Ovary (tissue), 9 donors: Measurements from ENCODE around the gene LMX1B. TPM values are rescaled to one million over a fixed set of nuclear protein-coding genes. Genes with fewer than 3 reads are reported as not detected.

Experiments used
- DNase-seq, 5 donors: peaks; one replicate each; pipeline ENCODE4 v3.0.0-alpha.2; 2019 to 2020
- H3K27ac ChIP-seq, 2 donors: fragments of 200-600 bp; one replicate each; pipeline versions ENCODE4 v1.5.1 to v1.8.0; 2019 to 2022
- H3K27me3 ChIP-seq: fragments of 200-600 bp; one replicate; pipeline ENCODE4 v1.8.0; 2022
- H3K36me3 ChIP-seq: fragments of 200-600 bp; sonication (generic); one replicate; pipeline ENCODE4 v1.5.1; 2019
- H3K4me1 ChIP-seq: one replicate; pipeline ENCODE4 v1.8.1; 2013; ENCODE audit warnings: mild to moderate bottlenecking, moderate library complexity; ENCODE audit not compliant: insufficient read depth
- H3K4me3 ChIP-seq: fragments of 200-600 bp; sonication (generic); one replicate; pipeline ENCODE4 v1.5.1; 2017
- H3K9me3 ChIP-seq, 2 donors: fragments of 200-600 bp in 1 of 2; sonication (generic) in 1 of 2; one replicate each; pipeline versions ENCODE4 v1.5.1 to v1.8.1; 2013 to 2019; ENCODE audit warnings: mild to moderate bottlenecking in 1 of 2, moderate library complexity in 1 of 2
- EP300 ChIP-seq: sonication (generic); formaldehyde crosslinking; IDR thresholded peaks from one replicate; pipeline ENCODE4 v1.6.1; 2017; ENCODE audit warnings: antibody characterized with exemption
- POLR2A ChIP-seq: fragments of 450-650 bp; IDR thresholded peaks from one replicate; pipeline ENCODE4 v1.6.1; 2017; ENCODE audit warnings: antibody characterized with exemption, mild to moderate bottlenecking, moderate library complexity
- WGBS, 3 donors: extraction: QIAGEN DNeasy Blood & Tissue Kit in 1 of 3; methylation state at CpG; one replicate each; pipeline versions ENCODE4 v1.1.5 to v1.1.7; 2013 to 2017; 5-methylcytosine and 5-hydroxymethylcytosine counted together
- intact Hi-C, 4 donors: fragments of 100-400 bp; cut with DNase I; formaldehyde crosslinking; loops; one replicate each; pipeline versions ENCODE4 v1.11.0 to v1.15.1; 2022 to 2023
- polyA plus RNA-seq, 2 donors: library from polyadenylated mRNA; stranded (reverse); fragments of 200-250 nt in 1 of 2; fragments of 350-450 nt in 1 of 2; fragmentation: Illumina TruSeq in 1 of 2; extraction: RNeasy Lipid Tissue Mini Kit (QIAGEN cat#74804) in 1 of 2; gene quantifications; one replicate each; pipeline ENCODE4 v1.2.3, GENCODE V29; 2013 to 2014
- total RNA-seq, 7 donors: library from RNA; depleted of rRNA in 2 of 7; stranded (reverse); fragments of >200 nt in 2 of 7; fragmentation: NEBNext Ultra II Directional in 3 of 7; extraction: Animal tissue kit (Norgen Biotek cat#: 25700) in 3 of 7; gene quantifications; one replicate each; pipeline versions ENCODE4 v1.1.0 to v1.2.4, GENCODE V29; 2016 to 2023
- TF ChIP-seq, protein P1 (sequence below), 3 donors: fragments of 450-650 bp in 2 of 3; fragments of 200-600 bp in 1 of 3; IDR thresholded peaks; one replicate each; pipeline versions ENCODE4 v1.5.1 to v1.8.0; 2016 to 2022; ENCODE audit warnings: antibody characterized with exemption in 3 of 3, mild to moderate bottlenecking in 1 of 3
- donor health status: DM: no; HTN: no; CAD: no; lungs with moderate emphysema.
- donor health status: DM: no; HTN: no; CAD: no.
- donor health status: Bipolar disorder and iron deficiency.
- donor health status: DM: yes; HTN: yes; CAD: no.
- donor health status: DM: no; HTN: no; CAD: no.
- donor health status: DM: yes; HTN: yes; CAD: no.

Gene LMX1B
- total and polyA plus RNA-seq, 9 donors: 0.08 to 0.20 TPM; not detected in 7

GRCh38 chr9:126588491-126589168 lies 25.1 kb upstream of the LMX1B start:
- no peaks in the 10 kb centered on the region for H3K4me1 ChIP-seq
- no peak overlapping the region for H3K4me3 ChIP-seq
- H3K27me3 ChIP-seq: no peaks in the 10 kb centered on the region
- DNase-seq: no peak
- no peak overlapping the region for H3K27ac ChIP-seq
- intact Hi-C loops: no loop called here
- 65 to 71% (median 70%) methylated on average over 10 of the region's 10 CpGs for WGBS, 3 donors
- no peaks in the 10 kb centered on the region for H3K9me3 ChIP-seq
- H3K36me3 ChIP-seq: no peaks in the 10 kb centered on the region
- TF ChIP-seq, protein P1, sequence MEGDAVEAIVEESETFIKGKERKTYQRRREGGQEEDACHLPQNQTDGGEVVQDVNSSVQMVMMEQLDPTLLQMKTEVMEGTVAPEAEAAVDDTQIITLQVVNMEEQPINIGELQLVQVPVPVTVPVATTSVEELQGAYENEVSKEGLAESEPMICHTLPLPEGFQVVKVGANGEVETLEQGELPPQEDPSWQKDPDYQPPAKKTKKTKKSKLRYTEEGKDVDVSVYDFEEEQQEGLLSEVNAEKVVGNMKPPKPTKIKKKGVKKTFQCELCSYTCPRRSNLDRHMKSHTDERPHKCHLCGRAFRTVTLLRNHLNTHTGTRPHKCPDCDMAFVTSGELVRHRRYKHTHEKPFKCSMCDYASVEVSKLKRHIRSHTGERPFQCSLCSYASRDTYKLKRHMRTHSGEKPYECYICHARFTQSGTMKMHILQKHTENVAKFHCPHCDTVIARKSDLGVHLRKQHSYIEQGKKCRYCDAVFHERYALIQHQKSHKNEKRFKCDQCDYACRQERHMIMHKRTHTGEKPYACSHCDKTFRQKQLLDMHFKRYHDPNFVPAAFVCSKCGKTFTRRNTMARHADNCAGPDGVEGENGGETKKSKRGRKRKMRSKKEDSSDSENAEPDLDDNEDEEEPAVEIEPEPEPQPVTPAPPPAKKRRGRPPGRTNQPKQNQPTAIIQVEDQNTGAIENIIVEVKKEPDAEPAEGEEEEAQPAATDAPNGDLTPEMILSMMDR (IDR thresholded peaks at IDR 0.05): no peak
- no peak for TF ChIP-seq POLR2A

DNA sequence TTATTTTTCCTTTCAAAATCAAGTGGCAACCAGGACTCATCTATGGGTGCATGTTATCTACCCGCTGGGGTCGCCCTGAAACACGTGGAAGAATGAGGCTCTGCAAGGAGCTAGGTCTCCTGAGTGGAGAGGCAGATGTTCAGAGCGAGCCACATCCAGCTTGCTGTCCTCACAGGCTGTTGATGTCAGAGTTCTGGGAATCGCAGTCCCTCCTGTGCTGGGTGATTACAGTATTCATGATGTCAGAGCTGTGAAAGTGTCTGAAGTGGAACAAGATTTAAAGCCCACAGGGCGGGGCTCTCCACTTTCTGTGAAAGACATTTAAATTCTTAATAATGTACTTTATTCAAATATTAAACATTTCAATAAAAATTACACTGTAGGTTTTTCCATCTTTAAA lies 24.4 kb upstream of the LMX1B start:
- no peaks in the 10 kb centered on the region for H3K4me1 ChIP-seq
- intact Hi-C loops: no loop called here
- no peaks in the 10 kb centered on the region for H3K27me3 ChIP-seq
- no peaks in the 10 kb centered on the region for H3K9me3 ChIP-seq
- TF ChIP-seq, protein P1 (IDR thresholded peaks at IDR 0.05): no peak
- TF ChIP-seq POLR2A (no peak), EP300 (no peak)
- 83 to 85% (median 83%) methylated on average over 6 of the region's 6 CpGs for WGBS, 3 donors
- H3K27ac ChIP-seq: no peak overlapping the region
- H3K36me3 ChIP-seq: no peaks in the 10 kb centered on the region
- no peak for DNase-seq
- H3K4me3 ChIP-seq: no peak overlapping the region

DNA sequence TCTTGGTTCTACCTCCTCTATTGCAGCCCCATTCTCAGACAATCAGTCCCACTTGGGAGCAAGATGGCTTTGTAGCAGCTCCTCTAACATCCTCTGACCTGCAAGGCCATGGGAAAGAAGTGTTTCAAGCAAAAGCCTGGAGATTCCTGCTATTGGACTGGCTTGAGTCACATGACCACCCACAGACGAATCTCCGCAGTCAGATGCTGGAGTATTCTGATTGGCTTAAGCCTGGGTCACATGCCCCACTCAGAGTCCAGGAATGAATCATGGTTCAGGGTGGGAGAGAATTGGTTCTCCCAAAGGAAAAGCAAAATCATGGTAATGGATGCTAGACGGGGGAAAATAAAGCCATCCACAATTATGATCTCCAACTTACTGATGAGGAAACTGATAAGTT lies 22.6 kb upstream of the LMX1B start:
- TF ChIP-seq, protein P1 (IDR thresholded peaks at IDR 0.05): no peak
- TF ChIP-seq POLR2A (no peak), EP300 (no peak)

GRCh38 chr9:126591922-126592321 lies 21.8 kb upstream of the LMX1B start:
- 74 to 78% (median 74%) methylated on average over 3 of the region's 3 CpGs for WGBS, 3 donors
- intact Hi-C loops: no loop called here

More for the DNA sequence above, 22.6 kb upstream of the LMX1B start:
- no peak for DNase-seq
- 68 to 75% (median 75%) methylated on average over 3 of the region's 3 CpGs for WGBS, 3 donors
- intact Hi-C loops: no loop called here
- Histone ChIP-seq H3K36me3 (no peaks in the 10 kb centered on the region), H3K4me3 (no peak overlapping the region), H3K4me1 (no peaks in the 10 kb centered on the region), H3K27ac (no peak overlapping the region), H3K9me3 (no peaks in the 10 kb centered on the region), H3K27me3 (no peaks in the 10 kb centered on the region)

More at GRCh38 chr9:126591922-126592321, 21.8 kb upstream of the LMX1B start:
- no peak for DNase-seq
- H3K27me3 ChIP-seq: no peaks in the 10 kb centered on the region
- TF ChIP-seq, protein P1 (IDR thresholded peaks at IDR 0.05): no peak
- TF ChIP-seq POLR2A: no peak
- TF ChIP-seq EP300: no peak
- no peaks in the 10 kb centered on the region for H3K4me1 ChIP-seq
- H3K27ac ChIP-seq: no peak overlapping the region
- no peaks in the 10 kb centered on the region for H3K9me3 ChIP-seq
- no peak overlapping the region for H3K4me3 ChIP-seq
- H3K36me3 ChIP-seq: no peaks in the 10 kb centered on the region
